H1 (cell line): Measurements from ENCODE around the gene KRTAP4-12.

Source experiments
- CEBPB ChIP-seq: IDR thresholded peaks from 2 replicates; pipeline ENCODE4 v1.6.1; 2012; ENCODE audit warnings: low read depth, low read length
- EZH2 ChIP-seq: fragments of 200-600 bp; sonication (generic); IDR thresholded peaks from 2 replicates; pipeline ENCODE4 v1.7.1; 2012; ENCODE audit warnings: low read depth, mild to moderate bottlenecking, moderate library complexity, low read length, inconsistent platforms; ENCODE audit not compliant: severe bottlenecking
- NANOG ChIP-seq: IDR thresholded peaks from 2 replicates; pipeline ENCODE4 v1.6.1; 2011; ENCODE audit warnings: low read length, low read depth, mild to moderate bottlenecking, inconsistent platforms; ENCODE audit not compliant: insufficient read depth, poor library complexity, severe bottlenecking
- POLR2A ChIP-seq, 2 experiments: IDR thresholded peaks; 1 replicate in 1 of 2; 2 replicates in 1 of 2; pipeline ENCODE4 v1.6.1; 2011; ENCODE audit warnings: low read depth in 2 of 2, low read length in 2 of 2, mild to moderate bottlenecking in 2 of 2; ENCODE audit errors: control extremely low read depth in 1 of 2
- POLR2AphosphoS5 ChIP-seq: IDR thresholded peaks from 2 replicates; pipeline ENCODE4 v1.6.1; 2011; ENCODE audit warnings: low read depth, low read length
- USF2 ChIP-seq: IDR thresholded peaks from 2 replicates; pipeline ENCODE4 v1.6.1; 2011; ENCODE audit warnings: low read length, improper control_type of control experiment
- TF ChIP-seq, protein P1 (sequence below), 3 experiments: IDR thresholded peaks; 1 replicate in 2 of 3; 2 replicates in 1 of 3; pipeline versions ENCODE4 v1.5.1 to v1.6.1; 2011; ENCODE audit warnings: low read length in 3 of 3, mild to moderate bottlenecking in 3 of 3, inconsistent platforms in 2 of 3, low read depth in 1 of 3, moderate library complexity in 1 of 3; ENCODE audit not compliant: insufficient read depth in 1 of 3; ENCODE audit errors: control extremely low read depth in 1 of 3

GRCh38 chr17:41144846-41145245, 20.9 kb upstream of the KRTAP4-12 start:
- no peak for TF ChIP-seq POLR2AphosphoS5
- no peak for TF ChIP-seq EZH2
- TF ChIP-seq, protein P1, sequence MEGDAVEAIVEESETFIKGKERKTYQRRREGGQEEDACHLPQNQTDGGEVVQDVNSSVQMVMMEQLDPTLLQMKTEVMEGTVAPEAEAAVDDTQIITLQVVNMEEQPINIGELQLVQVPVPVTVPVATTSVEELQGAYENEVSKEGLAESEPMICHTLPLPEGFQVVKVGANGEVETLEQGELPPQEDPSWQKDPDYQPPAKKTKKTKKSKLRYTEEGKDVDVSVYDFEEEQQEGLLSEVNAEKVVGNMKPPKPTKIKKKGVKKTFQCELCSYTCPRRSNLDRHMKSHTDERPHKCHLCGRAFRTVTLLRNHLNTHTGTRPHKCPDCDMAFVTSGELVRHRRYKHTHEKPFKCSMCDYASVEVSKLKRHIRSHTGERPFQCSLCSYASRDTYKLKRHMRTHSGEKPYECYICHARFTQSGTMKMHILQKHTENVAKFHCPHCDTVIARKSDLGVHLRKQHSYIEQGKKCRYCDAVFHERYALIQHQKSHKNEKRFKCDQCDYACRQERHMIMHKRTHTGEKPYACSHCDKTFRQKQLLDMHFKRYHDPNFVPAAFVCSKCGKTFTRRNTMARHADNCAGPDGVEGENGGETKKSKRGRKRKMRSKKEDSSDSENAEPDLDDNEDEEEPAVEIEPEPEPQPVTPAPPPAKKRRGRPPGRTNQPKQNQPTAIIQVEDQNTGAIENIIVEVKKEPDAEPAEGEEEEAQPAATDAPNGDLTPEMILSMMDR (IDR thresholded peaks at IDR 0.05; ENCODE audit: control extremely low read depth in 1 of 3, insufficient read depth in 1 of 3, low read depth in 1 of 3, low read length in 3 of 3), result no peak
- no peak for TF ChIP-seq CEBPB
- no peak for TF ChIP-seq NANOG
- no peak for TF ChIP-seq POLR2A (IDR thresholded peaks at IDR 0.05; ENCODE audit: control extremely low read depth in 1 of 2, low read depth in 2 of 2, low read length in 2 of 2)
- TF ChIP-seq USF2, result no peak
